OCI-LY7 (cell line): ENCODE measurements around the gene PDSS2. TPM values are rescaled to one million over a fixed set of nuclear protein-coding genes. Genes with fewer than 3 reads are reported as not detected.

Source experiments
- BruUV-seq: library from RNA; stranded (reverse); fragments of 400-500 nt; replicated peaks from 2 replicates; lab custom pipeline; 2021; lab: Mats Ljungman, UMichigan
- CTCF ChIA-PET: fragments of 300-600 bp; sonication (Branson Sonifier 250); formaldehyde crosslinking; loops from one replicate; lab custom pipeline; 2022; ENCODE audit warnings: antibody characterized with exemption; ENCODE audit not compliant: unreplicated experiment; lab: Charles Lee
- POLR2A ChIA-PET: fragments of 300-600 bp; sonication (Branson Sonifier 250); formaldehyde crosslinking; loops from one replicate; lab custom pipeline; 2022; ENCODE audit warnings: antibody characterized with exemption; lab: Charles Lee
- DNase-seq: peaks from one replicate; pipeline ENCODE4 v3.0.0-alpha.2; 2015; ENCODE audit warnings: low spot score
- H2AFZ ChIP-seq: fragments of 200-600 bp; sonication (generic), shearing (Covaris generic); 2 replicates; pipeline ENCODE4 v1.6.1; 2014; ENCODE audit warnings: mild to moderate bottlenecking, antibody characterized with exemption, low read length, moderate library complexity
- H3K27ac ChIP-seq: fragments of 200-600 bp; sonication (generic); 2 replicates; pipeline ENCODE4 v1.5.1; 2014; ENCODE audit warnings: mixed run types, low read depth, mild to moderate bottlenecking, moderate library complexity, low read length, inconsistent platforms; ENCODE audit not compliant: poor library complexity, severe bottlenecking
- H3K36me3 ChIP-seq: fragments of 200-600 bp; sonication (generic); 2 replicates; pipeline ENCODE4 v1.6.1; 2014; ENCODE audit warnings: mild to moderate bottlenecking, antibody characterized with exemption, low read length, moderate library complexity, mixed read lengths; ENCODE audit not compliant: insufficient read depth
- H3K4me1 ChIP-seq: fragments of 200-600 bp; sonication (generic); 2 replicates; pipeline ENCODE4 v1.5.1; 2014; ENCODE audit warnings: mild to moderate bottlenecking, low read length; ENCODE audit not compliant: insufficient read depth, poor library complexity, severe bottlenecking
- H3K4me2 ChIP-seq: fragments of 200-600 bp; sonication (generic); 2 replicates; pipeline ENCODE4 v1.6.1; 2014; ENCODE audit warnings: mild to moderate bottlenecking, low read length
- H3K4me3 ChIP-seq: fragments of 200-600 bp; sonication (generic); 2 replicates; pipeline ENCODE4 v1.5.1; 2014; ENCODE audit warnings: mild to moderate bottlenecking, low read depth, low read length; ENCODE audit not compliant: poor library complexity, severe bottlenecking
- H3K79me2 ChIP-seq: fragments of 200-600 bp; sonication (generic); 2 replicates; pipeline ENCODE4 v1.6.1; 2016; ENCODE audit warnings: low read depth, mild to moderate bottlenecking, low read length, moderate library complexity, mixed read lengths; ENCODE audit not compliant: insufficient read depth
- H3K9me2 ChIP-seq: fragments of 200-600 bp; sonication (generic); 2 replicates; pipeline ENCODE4 v1.6.1; 2016; ENCODE audit warnings: mild to moderate bottlenecking, low read length, mixed read lengths; ENCODE audit not compliant: insufficient read depth
- H3K9me3 ChIP-seq: fragments of 200-600 bp; sonication (generic); 2 replicates; pipeline ENCODE4 v1.6.1; 2014; ENCODE audit warnings: mild to moderate bottlenecking, mixed run types, low read length, mixed read lengths
- H4K20me1 ChIP-seq: fragments of 200-600 bp; sonication (generic); 2 replicates; pipeline ENCODE4 v1.6.1; 2014; ENCODE audit warnings: mild to moderate bottlenecking, antibody characterized with exemption, low read length, moderate library complexity, mixed read lengths; ENCODE audit not compliant: insufficient read depth
- EZH2phosphoT487 ChIP-seq: fragments of 200-600 bp; sonication (generic); IDR thresholded peaks from 2 replicates; pipeline ENCODE4 v1.6.1; 2018; ENCODE audit warnings: low read depth, borderline replicate concordance, mild to moderate bottlenecking, mixed run types, antibody characterized with exemption, low read length, moderate library complexity, mixed read lengths
- intact Hi-C: fragments of 100-400 bp; cut with micrococcal nuclease; formaldehyde crosslinking; loops from one replicate; pipeline ENCODE4 v1.10.0; 2022; ENCODE audit not compliant: unreplicated experiment
- total RNA-seq, 2 experiments: library from RNA; depleted of rRNA in 1 of 2; stranded (reverse); fragments of >200 nt in 1 of 2; shearing (Covaris generic) in 1 of 2; gene quantifications; 2 replicates each; pipeline ENCODE4 v1.2.3, GENCODE V29; 2014 to 2022
- TF ChIP-seq, protein P1 (sequence below): fragments of 200-600 bp; sonication (generic); conservative IDR thresholded peaks from 2 replicates; pipeline ENCODE4 v1.5.1; 2014; ENCODE audit warnings: mild to moderate bottlenecking, antibody characterized with exemption, low read length, moderate library complexity, mixed read lengths

The PDSS2 gene
- total RNA-seq, 2 experiments from 2014 or later: 14.7 to 24.9 TPM

- H4K20me1 ChIP-seq: no peaks in the 10 kb centered on the region
- no peak overlapping the region for H3K4me3 ChIP-seq
- ChIA-PET POLR2A (interaction anchor here (0.6 to 1.2 kb wide), 2 partner anchors 10 to 15 kb away, joined by 3 read pairs; no protein-coding TSS in a partner anchor), CTCF (no interaction called here)
- DNase-seq: no peak
- H3K4me1 ChIP-seq: no peaks in the 10 kb centered on the region
- H3K4me2 ChIP-seq: no peak overlapping the region
- H2AFZ ChIP-seq: no peak overlapping the region
- no TSS peak for BruUV-seq
- H3K9me2 ChIP-seq: no peaks in the 10 kb centered on the region
- TF ChIP-seq, protein P1, sequence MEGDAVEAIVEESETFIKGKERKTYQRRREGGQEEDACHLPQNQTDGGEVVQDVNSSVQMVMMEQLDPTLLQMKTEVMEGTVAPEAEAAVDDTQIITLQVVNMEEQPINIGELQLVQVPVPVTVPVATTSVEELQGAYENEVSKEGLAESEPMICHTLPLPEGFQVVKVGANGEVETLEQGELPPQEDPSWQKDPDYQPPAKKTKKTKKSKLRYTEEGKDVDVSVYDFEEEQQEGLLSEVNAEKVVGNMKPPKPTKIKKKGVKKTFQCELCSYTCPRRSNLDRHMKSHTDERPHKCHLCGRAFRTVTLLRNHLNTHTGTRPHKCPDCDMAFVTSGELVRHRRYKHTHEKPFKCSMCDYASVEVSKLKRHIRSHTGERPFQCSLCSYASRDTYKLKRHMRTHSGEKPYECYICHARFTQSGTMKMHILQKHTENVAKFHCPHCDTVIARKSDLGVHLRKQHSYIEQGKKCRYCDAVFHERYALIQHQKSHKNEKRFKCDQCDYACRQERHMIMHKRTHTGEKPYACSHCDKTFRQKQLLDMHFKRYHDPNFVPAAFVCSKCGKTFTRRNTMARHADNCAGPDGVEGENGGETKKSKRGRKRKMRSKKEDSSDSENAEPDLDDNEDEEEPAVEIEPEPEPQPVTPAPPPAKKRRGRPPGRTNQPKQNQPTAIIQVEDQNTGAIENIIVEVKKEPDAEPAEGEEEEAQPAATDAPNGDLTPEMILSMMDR: no peak
- no peak for TF ChIP-seq EZH2phosphoT487
- H3K9me3 ChIP-seq: no peaks in the 10 kb centered on the region
- no peaks in the 10 kb centered on the region for H3K79me2 ChIP-seq
- no peak overlapping the region for H3K27ac ChIP-seq
- H3K36me3 ChIP-seq: peaks cover 12% of the 10 kb centered on the region; the same call in 1 of the 2 replicates
- intact Hi-C loops: no loop called here
Observed at GRCh38 chr6:107207251-107207873, 252.0 kb downstream of the PDSS2 start.

DNA sequence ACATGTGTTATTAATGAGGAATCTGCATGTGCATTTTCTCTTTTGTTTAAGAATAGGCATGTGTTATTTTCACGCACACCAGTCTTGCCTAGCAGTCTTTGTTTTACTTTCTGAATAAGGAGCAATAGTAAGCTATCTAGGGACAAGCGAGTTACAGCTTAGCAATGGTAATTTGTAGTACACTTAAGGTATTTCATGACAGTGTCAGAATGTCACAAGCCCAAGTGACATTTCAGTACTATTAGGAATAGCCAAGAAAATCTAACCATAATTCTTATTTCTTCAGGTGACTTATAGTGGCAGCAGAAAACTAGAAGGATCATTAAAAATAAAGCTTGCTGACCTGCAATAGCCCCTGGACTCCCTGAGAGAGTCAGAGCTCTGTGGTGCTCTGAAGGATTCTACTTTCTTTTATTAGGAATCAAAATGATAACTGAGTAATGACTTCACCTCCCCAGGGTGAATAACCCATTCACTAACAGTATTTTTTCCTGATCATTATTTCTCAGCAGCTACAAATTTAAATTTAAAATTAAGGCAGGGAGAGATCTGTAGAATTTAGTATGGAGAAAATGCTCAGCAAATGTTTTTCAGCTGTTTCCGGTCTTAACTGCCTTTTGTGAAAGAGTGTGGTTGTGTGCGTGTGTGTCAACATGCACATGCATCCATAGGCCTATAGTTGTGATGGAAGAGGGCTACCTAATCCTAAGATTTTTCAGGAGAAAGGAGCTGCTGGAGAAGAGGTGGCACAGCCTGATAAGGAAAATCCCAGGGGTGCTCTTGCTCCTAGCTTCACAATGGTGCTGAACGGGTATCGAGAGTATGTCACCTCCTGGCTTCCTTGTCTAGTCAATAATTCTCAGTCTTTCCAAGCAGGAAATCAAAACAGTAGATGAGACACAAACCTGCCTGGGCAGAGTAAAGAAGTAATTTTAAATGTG is 254.0 kb downstream of the PDSS2 start:
- ChIA-PET CTCF (no interaction called here), POLR2A (interaction anchor here (0.6 to 1.0 kb wide), 2 partner anchors 30 to 626 kb away, joined by 3 to 5 read pairs; no protein-coding TSS in a partner anchor)
- TF ChIP-seq, protein P1: no peak
- no peak for TF ChIP-seq EZH2phosphoT487
- Histone ChIP-seq H3K9me3 (no peaks in the 10 kb centered on the region), H3K4me1 (no peaks in the 10 kb centered on the region), H3K79me2 (no peaks in the 10 kb centered on the region), H3K36me3 (peaks cover 12% of the 10 kb centered on the region; the same call in 1 of the 2 replicates), H2AFZ (no peak overlapping the region), H4K20me1 (no peaks in the 10 kb centered on the region), H3K27ac (no peak overlapping the region), H3K9me2 (no peaks in the 10 kb centered on the region), H3K4me2 (no peak overlapping the region), H3K4me3 (no peak overlapping the region)
- no peak for DNase-seq
- no TSS peak for BruUV-seq
- intact Hi-C loops: no loop called here
